ENCODE measurements around the gene SUGCT.

GRCh38 chr7:40808378-40808942, 673.7 kb downstream of the SUGCT start:
- TF ChIP-seq EZH2 (IDR thresholded peaks at IDR 0.05; ENCODE audit: borderline replicate concordance, low read length), result no peak
- TF ChIP-seq, protein P1, sequence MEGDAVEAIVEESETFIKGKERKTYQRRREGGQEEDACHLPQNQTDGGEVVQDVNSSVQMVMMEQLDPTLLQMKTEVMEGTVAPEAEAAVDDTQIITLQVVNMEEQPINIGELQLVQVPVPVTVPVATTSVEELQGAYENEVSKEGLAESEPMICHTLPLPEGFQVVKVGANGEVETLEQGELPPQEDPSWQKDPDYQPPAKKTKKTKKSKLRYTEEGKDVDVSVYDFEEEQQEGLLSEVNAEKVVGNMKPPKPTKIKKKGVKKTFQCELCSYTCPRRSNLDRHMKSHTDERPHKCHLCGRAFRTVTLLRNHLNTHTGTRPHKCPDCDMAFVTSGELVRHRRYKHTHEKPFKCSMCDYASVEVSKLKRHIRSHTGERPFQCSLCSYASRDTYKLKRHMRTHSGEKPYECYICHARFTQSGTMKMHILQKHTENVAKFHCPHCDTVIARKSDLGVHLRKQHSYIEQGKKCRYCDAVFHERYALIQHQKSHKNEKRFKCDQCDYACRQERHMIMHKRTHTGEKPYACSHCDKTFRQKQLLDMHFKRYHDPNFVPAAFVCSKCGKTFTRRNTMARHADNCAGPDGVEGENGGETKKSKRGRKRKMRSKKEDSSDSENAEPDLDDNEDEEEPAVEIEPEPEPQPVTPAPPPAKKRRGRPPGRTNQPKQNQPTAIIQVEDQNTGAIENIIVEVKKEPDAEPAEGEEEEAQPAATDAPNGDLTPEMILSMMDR (conservative IDR thresholded peaks at IDR 0.05 in 1 of 2, IDR thresholded peaks at IDR 0.05 in 1 of 2; ENCODE audit: extremely low read depth in 1 of 2, insufficient read depth in 1 of 2, low read depth in 1 of 2, low read length in 2 of 2), result no peak
